Mammary epithelial cell (primary cell): ENCODE data around the gene USP31.

Experiments used
- CTCF ChIP-seq, 2 donors: IDR thresholded peaks in 1 of 2; conservative IDR thresholded peaks in 1 of 2; 2 replicates each; pipeline ENCODE4 v1.5.1; 2011 to 2012; ENCODE audit warnings: inconsistent platforms in 2 of 2, low read length in 2 of 2, mild to moderate bottlenecking in 2 of 2, control low read depth in 1 of 2, low read depth in 1 of 2; ENCODE audit not compliant: insufficient read depth in 1 of 2; ENCODE audit errors: extremely low read depth in 1 of 2
- EZH2 ChIP-seq: IDR thresholded peaks from 2 replicates; pipeline ENCODE4 v1.6.1; 2012; ENCODE audit warnings: low read length, inconsistent platforms, borderline replicate concordance

GRCh38 chr16:23020084-23020483 lies 129.2 kb downstream of the USP31 start:
- TF ChIP-seq EZH2 (no peak), CTCF (conservative IDR thresholded peaks at IDR 0.05 in 1 of 2, IDR thresholded peaks at IDR 0.05 in 1 of 2; ENCODE audit: extremely low read depth in 1 of 2, insufficient read depth in 1 of 2, low read depth in 1 of 2, low read length in 2 of 2) (no peak)
